DOHH2 (cell line): Measurements from ENCODE around the gene XCL2.

Experiments used
- H3F3A ChIP-seq: fragments of 200-600 bp; sonication (generic), shearing (Covaris generic); 2 replicates; pipeline ENCODE4 v1.6.0; 2016; ENCODE audit warnings: antibody characterized with exemption, mild to moderate bottlenecking; ENCODE audit not compliant: control insufficient read depth, insufficient read depth
- H3K27ac ChIP-seq: fragments of 200-600 bp; sonication (generic); 2 replicates; pipeline ENCODE4 v1.5.1; 2014; ENCODE audit warnings: low read depth, mild to moderate bottlenecking, low read length, moderate library complexity
- H3K27me3 ChIP-seq: fragments of 200-600 bp; sonication (generic); 2 replicates; pipeline ENCODE4 v1.6.1; 2014; ENCODE audit warnings: mild to moderate bottlenecking, low read length, mixed read lengths; ENCODE audit not compliant: control insufficient read depth
- H3K36me3 ChIP-seq: fragments of 200-600 bp; sonication (generic); 2 replicates; pipeline ENCODE4 v1.6.1; 2014; ENCODE audit warnings: mild to moderate bottlenecking, low read length, moderate library complexity, mixed read lengths; ENCODE audit not compliant: control insufficient read depth
- H3K4me1 ChIP-seq: fragments of 200-600 bp; sonication (generic); 2 replicates; pipeline ENCODE4 v1.6.1; 2014; ENCODE audit warnings: mild to moderate bottlenecking, low read length, mixed read lengths; ENCODE audit not compliant: control insufficient read depth
- H3K4me2 ChIP-seq: fragments of 200-600 bp; sonication (generic); 2 replicates; pipeline ENCODE4 v1.6.0; 2014; ENCODE audit warnings: mild to moderate bottlenecking, low read length, moderate library complexity
- H3K4me3 ChIP-seq: fragments of 200-600 bp; sonication (generic); 2 replicates; pipeline ENCODE4 v1.5.1; 2014; ENCODE audit warnings: mild to moderate bottlenecking, low read length, mixed read lengths
- H3K79me2 ChIP-seq: fragments of 200-600 bp; sonication (generic); 2 replicates; pipeline ENCODE4 v1.6.1; 2014; ENCODE audit warnings: mild to moderate bottlenecking, low read length, mixed read lengths; ENCODE audit not compliant: control insufficient read depth
- H3K9me2 ChIP-seq: fragments of 200-600 bp; sonication (generic); replicated peaks from 2 replicates; pipeline ENCODE4 v1.6.1; 2014; ENCODE audit warnings: mild to moderate bottlenecking, low read length, mixed read lengths; ENCODE audit not compliant: control insufficient read depth
- H3K9me3 ChIP-seq: fragments of 200-600 bp; sonication (generic); 2 replicates; pipeline ENCODE4 v1.6.1; 2014; ENCODE audit warnings: antibody characterized with exemption, low read length, mixed read lengths; ENCODE audit not compliant: control insufficient read depth, insufficient read depth
- H4K20me1 ChIP-seq: fragments of 200-600 bp; sonication (generic); 2 replicates; pipeline ENCODE4 v1.6.0; 2014; ENCODE audit warnings: low read depth, mild to moderate bottlenecking, antibody characterized with exemption, low read length, moderate library complexity; ENCODE audit not compliant: control insufficient read depth, insufficient read depth
- EZH2phosphoT487 ChIP-seq: fragments of 200-600 bp; sonication (generic); IDR thresholded peaks from 2 replicates; pipeline ENCODE4 v1.6.1; 2017; ENCODE audit warnings: borderline replicate concordance, mild to moderate bottlenecking, antibody characterized with exemption, low read length, moderate library complexity, mixed read lengths
- TF ChIP-seq, protein P1 (sequence below): fragments of 200-600 bp; sonication (generic); IDR thresholded peaks from one replicate; pipeline ENCODE4 v1.5.1; 2014; ENCODE audit warnings: antibody characterized with exemption, mild to moderate bottlenecking, low read depth, low read length; ENCODE audit not compliant: poor library complexity, severe bottlenecking

Gene XCL2

DNA sequence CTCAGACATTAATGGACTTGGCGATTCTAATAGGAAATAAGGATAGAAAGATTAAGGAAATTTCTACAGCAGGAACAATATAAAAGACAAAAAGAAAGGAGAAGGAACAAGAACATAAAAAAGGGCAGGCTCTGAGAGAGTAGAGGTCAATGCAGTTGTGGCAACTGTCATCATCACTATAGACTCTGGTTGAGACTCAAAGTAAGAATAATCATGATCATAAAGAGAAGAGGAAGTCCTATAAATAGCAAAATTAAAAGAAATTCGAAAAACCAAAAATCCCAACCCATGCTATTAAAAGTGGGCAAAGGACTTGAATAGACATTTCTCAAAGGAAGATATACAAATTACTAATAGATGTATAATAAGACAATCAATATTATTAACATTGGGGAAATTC, 18.2 kb upstream of the XCL2 start:
- H3K9me3 ChIP-seq: no peaks in the 10 kb centered on the region
- no peak overlapping the region for H3K4me3 ChIP-seq
- no peak for TF ChIP-seq EZH2phosphoT487
- TF ChIP-seq, protein P1, sequence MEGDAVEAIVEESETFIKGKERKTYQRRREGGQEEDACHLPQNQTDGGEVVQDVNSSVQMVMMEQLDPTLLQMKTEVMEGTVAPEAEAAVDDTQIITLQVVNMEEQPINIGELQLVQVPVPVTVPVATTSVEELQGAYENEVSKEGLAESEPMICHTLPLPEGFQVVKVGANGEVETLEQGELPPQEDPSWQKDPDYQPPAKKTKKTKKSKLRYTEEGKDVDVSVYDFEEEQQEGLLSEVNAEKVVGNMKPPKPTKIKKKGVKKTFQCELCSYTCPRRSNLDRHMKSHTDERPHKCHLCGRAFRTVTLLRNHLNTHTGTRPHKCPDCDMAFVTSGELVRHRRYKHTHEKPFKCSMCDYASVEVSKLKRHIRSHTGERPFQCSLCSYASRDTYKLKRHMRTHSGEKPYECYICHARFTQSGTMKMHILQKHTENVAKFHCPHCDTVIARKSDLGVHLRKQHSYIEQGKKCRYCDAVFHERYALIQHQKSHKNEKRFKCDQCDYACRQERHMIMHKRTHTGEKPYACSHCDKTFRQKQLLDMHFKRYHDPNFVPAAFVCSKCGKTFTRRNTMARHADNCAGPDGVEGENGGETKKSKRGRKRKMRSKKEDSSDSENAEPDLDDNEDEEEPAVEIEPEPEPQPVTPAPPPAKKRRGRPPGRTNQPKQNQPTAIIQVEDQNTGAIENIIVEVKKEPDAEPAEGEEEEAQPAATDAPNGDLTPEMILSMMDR: no peak

GRCh38 chr1:168560370-168560769, 16.6 kb upstream of the XCL2 start:
- no peak for TF ChIP-seq EZH2phosphoT487
- TF ChIP-seq, protein P1: no peak
- H3K9me2 ChIP-seq: no peaks in the 10 kb centered on the region
- H3K79me2 ChIP-seq: no peaks in the 10 kb centered on the region
- no peak overlapping the region for H3K27ac ChIP-seq
- H3K4me1 ChIP-seq: no peaks in the 10 kb centered on the region
- H3K4me2 ChIP-seq: no peak overlapping the region
- H3K27me3 ChIP-seq: peaks cover 2% of the 10 kb centered on the region; the same call in 1 of the 2 replicates
- H3K4me3 ChIP-seq: no peak overlapping the region
- H3K9me3 ChIP-seq: no peaks in the 10 kb centered on the region
- no peaks in the 10 kb centered on the region for H3K36me3 ChIP-seq
- H3F3A ChIP-seq: no peaks in the 10 kb centered on the region
- H4K20me1 ChIP-seq: no peaks in the 10 kb centered on the region

More for the DNA sequence above, 18.2 kb upstream of the XCL2 start:
- H3K79me2 ChIP-seq: no peaks in the 10 kb centered on the region
- H3K4me2 ChIP-seq: no peak overlapping the region
- no peaks in the 10 kb centered on the region for H3F3A ChIP-seq
- no peaks in the 10 kb centered on the region for H3K4me1 ChIP-seq
- peaks cover 2% of the 10 kb centered on the region; the same call in 1 of the 2 replicates for H3K27me3 ChIP-seq
- H4K20me1 ChIP-seq: no peaks in the 10 kb centered on the region
- H3K9me2 ChIP-seq: no peaks in the 10 kb centered on the region
- H3K27ac ChIP-seq: no peak overlapping the region
- H3K36me3 ChIP-seq: no peaks in the 10 kb centered on the region

- H3K36me3 ChIP-seq: no peaks in the 10 kb centered on the region
- no peaks in the 10 kb centered on the region for H4K20me1 ChIP-seq
- no peaks in the 10 kb centered on the region for H3K9me3 ChIP-seq
- H3F3A ChIP-seq: no peaks in the 10 kb centered on the region
- no peaks in the 10 kb centered on the region for H3K9me2 ChIP-seq
- H3K27ac ChIP-seq: no peak overlapping the region
- H3K4me1 ChIP-seq: no peaks in the 10 kb centered on the region
- H3K27me3 ChIP-seq: peaks cover 2% of the 10 kb centered on the region; the same call in 1 of the 2 replicates
- no peak overlapping the region for H3K4me3 ChIP-seq
- H3K79me2 ChIP-seq: no peaks in the 10 kb centered on the region
- no peak for TF ChIP-seq EZH2phosphoT487
- TF ChIP-seq, protein P1: no peak
- H3K4me2 ChIP-seq: no peak overlapping the region
These were observed 12.8 kb upstream of the XCL2 start for GRCh38 chr1:168556647-168557046.
